ENCODE measurements around the gene HOXD11.

Gene HOXD11

Small RNA genes lying within 50 kb of the gene (small RNA-seq; reads per million reads assigned to genes)
- 979 to 13,056 reads per million in 2 experiments for gene MIR10B

All from SK-N-DZ (cell line).